ENCODE data around the gene TP73. TPM values are rescaled to one million over a fixed set of nuclear protein-coding genes. Genes with fewer than 3 reads are reported as not detected.

TP73 gene
- polyA plus RNA-seq, 12 donors = 0.56 to 9.4 (median 1.3) TPM; not detected in 2

- no peak for DNase-seq
Measured at GRCh38 chr1:3633344-3634058, 18.8 kb upstream of the TP73 start.

GRCh38 chr1:3634059-3634800 is 18.1 kb upstream of the TP73 start:
- DNase-seq = no peak

- DNase-seq = no peak
Measured at GRCh38 chr1:3636080-3636479, 16.2 kb upstream of the TP73 start.

- DNase-seq = no peak
Measured at GRCh38 chr1:3636531-3636930, 15.8 kb upstream of the TP73 start.

GRCh38 chr1:3638027-3638426 is 14.3 kb upstream of the TP73 start:
- no peak for DNase-seq

- no peak for DNase-seq
Measured at GRCh38 chr1:3638676-3639075, 13.6 kb upstream of the TP73 start.

- no peak for DNase-seq
Measured at GRCh38 chr1:3639397-3639911, 12.9 kb upstream of the TP73 start.

GRCh38 chr1:3640121-3640837 is 12.0 kb upstream of the TP73 start:
- DNase-seq = no peak

- DNase-seq = no peak
Measured at GRCh38 chr1:3641046-3641760, 11.1 kb upstream of the TP73 start.

- DNase-seq = no peak
Measured at GRCh38 chr1:3641816-3642215, 10.5 kb upstream of the TP73 start.

- DNase-seq = no peak
Measured at GRCh38 chr1:3642919-3643675, 9.2 kb upstream of the TP73 start.

- no peak for DNase-seq
Measured at GRCh38 chr1:3644273-3644672, 8.0 kb upstream of the TP73 start.

GRCh38 chr1:3645247-3645646 is 7.1 kb upstream of the TP73 start:
- no peak for DNase-seq

- no peak for DNase-seq
Measured at GRCh38 chr1:3645666-3646355, 6.5 kb upstream of the TP73 start.

- no peak for DNase-seq
Measured at GRCh38 chr1:3646596-3646995, 5.7 kb upstream of the TP73 start.

- DNase-seq = peak; percentile 90
Measured at GRCh38 chr1:3649342-3650247, 2.7 kb upstream of the TP73 start, which contains the start of gene WRAP73. Gene WRAP73 (minus strand): TSS chr1:3650103. CDS start chr1:3649999, 104 bp downstream.

- DNase-seq = no peak
Measured at GRCh38 chr1:3650248-3651025, 1.9 kb upstream of the TP73 start.

All from muscle of arm (tissue), 12 donors.